Measurements from ENCODE around the gene CCNB1. TPM values are rescaled to one million over a fixed set of nuclear protein-coding genes. Genes with fewer than 3 reads are reported as not detected.
"Not testable (repeated sequence)": the region's sequence is repeated elsewhere in the genome, so short reads cannot be mapped to it uniquely, and the experiment has no call there.

CCNB1 gene
- total RNA-seq, 4 donors from 2014 or later: 3.0 to 5.8 (median 4.1) TPM

GRCh38 chr5:69136293-69136692 lies 30.7 kb upstream of the CCNB1 start:
- no peak for TF ChIP-seq POLR2AphosphoS5 (IDR thresholded peaks at IDR 0.05)
- TF ChIP-seq CTCF (IDR thresholded peaks at IDR 0.05): no peak
- no peak for TF ChIP-seq EP300 (IDR thresholded peaks at IDR 0.05)
- TF ChIP-seq POLR2A (IDR thresholded peaks at IDR 0.05): no peak
- Histone ChIP-seq H3K4me1 (no peaks in the 10 kb centered on the region), H3K27ac (no peak overlapping the region), H3K27me3 (no peaks in the 10 kb centered on the region), H3K9me3 (peaks cover 0 to 7% (median 3%) of the 10 kb centered on the region in 3 donors), H3K4me3 (no peak overlapping the region), H3K36me3 (peaks cover 0 to 22% of the 10 kb centered on the region in 2 donors)
- WGBS, 2 donors (ENCODE audit: low coverage in 1 of 2): 81 to 96% methylated on average over 3 of the region's 3 CpGs
- no peak for ATAC-seq

- H3K27me3 ChIP-seq, H3K4me1 ChIP-seq, H3K27ac ChIP-seq, H3K9me3 ChIP-seq, ATAC-seq, H3K4me3 ChIP-seq: not testable (repeated sequence)
- H3K36me3 ChIP-seq: peaks cover 0 to 13% of the 10 kb centered on the region in 2 donors
- WGBS, 2 donors (ENCODE audit: low coverage in 1 of 2): 82 to 100% methylated on average over 1 of the region's 1 CpG
These were observed 29.7 kb upstream of the CCNB1 start for GRCh38 chr5:69137208-69137607.

- H3K36me3 ChIP-seq: peaks cover 0 to 10% of the 10 kb centered on the region in 2 donors
- no peak for TF ChIP-seq POLR2AphosphoS5 (IDR thresholded peaks at IDR 0.05)
- TF ChIP-seq POLR2A (IDR thresholded peaks at IDR 0.05): no peak
- TF ChIP-seq EP300 (IDR thresholded peaks at IDR 0.05): no peak
- TF ChIP-seq CTCF (IDR thresholded peaks at IDR 0.05): no peak
- no peak overlapping the region for H3K27ac ChIP-seq
- no peak for ATAC-seq
- H3K4me3 ChIP-seq: no peak overlapping the region
- 96% methylated on average over 3 to 5 of the region's 5 CpGs for whole genome bisulfite sequencing, 2 donors (ENCODE audit: low coverage in 1 of 2)
- peaks cover 0 to 8% (median 3%) of the 10 kb centered on the region in 3 donors for H3K9me3 ChIP-seq
- H3K4me1 ChIP-seq: no peaks in the 10 kb centered on the region
- no peaks in the 10 kb centered on the region for H3K27me3 ChIP-seq
These were observed 29.1 kb upstream of the CCNB1 start for GRCh38 chr5:69137807-69138206.

- Histone ChIP-seq H3K36me3 (peaks cover 0 to under 1% of the 10 kb centered on the region in 2 donors), H3K27ac (no peak overlapping the region), H3K4me1 (no peaks in the 10 kb centered on the region), H3K4me3 (no peak overlapping the region), H3K27me3 (no peaks in the 10 kb centered on the region), H3K9me3 (peaks cover 0 to 8% (median 3%) of the 10 kb centered on the region in 3 donors)
- TF ChIP-seq POLR2A (IDR thresholded peaks at IDR 0.05) (no peak), EP300 (IDR thresholded peaks at IDR 0.05) (no peak), POLR2AphosphoS5 (IDR thresholded peaks at IDR 0.05) (no peak), CTCF (IDR thresholded peaks at IDR 0.05) (no peak)
- ATAC-seq: no peak
- WGBS, 2 donors (ENCODE audit: low coverage in 1 of 2): 73 to 89% methylated on average over 1 of the region's 1 CpG
These were observed 28.2 kb upstream of the CCNB1 start for GRCh38 chr5:69138766-69139165.

GRCh38 chr5:69140239-69140638 lies 26.7 kb upstream of the CCNB1 start:
- H3K36me3 ChIP-seq, ATAC-seq, H3K4me1 ChIP-seq, H3K9me3 ChIP-seq, H3K27me3 ChIP-seq, H3K27ac ChIP-seq, H3K4me3 ChIP-seq: not testable (repeated sequence)
- 95 to 100% methylated on average over 3 to 4 of the region's 4 CpGs for WGBS, 2 donors (ENCODE audit: low coverage in 1 of 2)

GRCh38 chr5:69140827-69141226 lies 26.1 kb upstream of the CCNB1 start:
- H3K9me3 ChIP-seq: peaks cover 0 to 8% (median 3%) of the 10 kb centered on the region in 3 donors
- H3K4me3 ChIP-seq: no peak overlapping the region
- no peak for ATAC-seq
- H3K27me3 ChIP-seq: no peaks in the 10 kb centered on the region
- WGBS, 2 donors (ENCODE audit: low coverage in 1 of 2): 83% methylated on average over 1 of the region's 1 CpG; no CpG with 5 or more reads in 1 of the 2 donors
- H3K4me1 ChIP-seq: no peaks in the 10 kb centered on the region
- H3K36me3 ChIP-seq: no peaks in the 10 kb centered on the region
- no peak for TF ChIP-seq POLR2AphosphoS5 (IDR thresholded peaks at IDR 0.05)
- no peak for TF ChIP-seq EP300 (IDR thresholded peaks at IDR 0.05)
- no peak for TF ChIP-seq POLR2A (IDR thresholded peaks at IDR 0.05)
- no peak for TF ChIP-seq CTCF (IDR thresholded peaks at IDR 0.05)
- H3K27ac ChIP-seq: no peak overlapping the region

- not testable (repeated sequence) for H3K27ac ChIP-seq, H3K36me3 ChIP-seq, H3K4me3 ChIP-seq, H3K27me3 ChIP-seq, H3K9me3 ChIP-seq, ATAC-seq, H3K4me1 ChIP-seq
- WGBS, 2 donors (ENCODE audit: low coverage in 1 of 2): 83 to 95% methylated on average over 1 to 3 of the region's 7 CpGs
These were observed 18.4 kb upstream of the CCNB1 start for GRCh38 chr5:69148576-69148975.
